Retinal pigment epithelial cell (primary cell): Measurements from ENCODE around the gene VIT.
A peak's percentile ranks its signal among the peaks of the same experiment; 100 is the strongest.

Source experiments
- DNase-seq: peaks from one replicate; pipeline ENCODE4 v3.0.0-alpha.2; 2010; ENCODE audit warnings: low read depth
- H3K4me3 ChIP-seq: 2 replicates; pipeline ENCODE4 v1.5.1; 2011; ENCODE audit warnings: mild to moderate bottlenecking, low read length, control low read depth, moderate library complexity
- CTCF ChIP-seq: conservative IDR thresholded peaks from 2 replicates; pipeline ENCODE4 v1.5.1; 2011; ENCODE audit warnings: low read depth, low read length, control low read depth, inconsistent platforms

Gene VIT

DNA sequence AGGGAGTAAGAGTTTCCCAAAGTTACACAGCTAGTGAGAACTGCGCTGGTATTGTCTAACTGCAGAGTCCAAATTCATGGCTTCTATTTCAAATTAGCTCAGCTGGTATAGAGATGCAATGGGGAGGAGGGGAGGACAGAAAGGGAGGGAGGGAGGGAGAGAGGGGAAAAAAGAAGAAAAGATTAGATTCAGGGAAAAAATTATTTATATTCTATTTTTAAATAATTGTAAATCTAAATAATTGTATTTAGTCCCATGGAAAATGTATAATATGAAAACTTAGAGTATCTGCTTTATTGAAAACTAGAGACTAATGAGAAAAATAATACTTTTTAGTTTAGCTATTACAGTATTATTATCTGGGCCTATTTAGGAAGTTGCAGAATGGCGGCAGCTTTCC is 37.3 kb upstream of the VIT start:
- DNase-seq = no peak
- H3K4me3 ChIP-seq = no peak overlapping the region
- TF ChIP-seq CTCF = no peak

- no peak for DNase-seq
- H3K4me3 ChIP-seq = no peak overlapping the region
- no peak for TF ChIP-seq CTCF
Observed at GRCh38 chr2:36659872-36660312, 36.6 kb upstream of the VIT start.

DNA sequence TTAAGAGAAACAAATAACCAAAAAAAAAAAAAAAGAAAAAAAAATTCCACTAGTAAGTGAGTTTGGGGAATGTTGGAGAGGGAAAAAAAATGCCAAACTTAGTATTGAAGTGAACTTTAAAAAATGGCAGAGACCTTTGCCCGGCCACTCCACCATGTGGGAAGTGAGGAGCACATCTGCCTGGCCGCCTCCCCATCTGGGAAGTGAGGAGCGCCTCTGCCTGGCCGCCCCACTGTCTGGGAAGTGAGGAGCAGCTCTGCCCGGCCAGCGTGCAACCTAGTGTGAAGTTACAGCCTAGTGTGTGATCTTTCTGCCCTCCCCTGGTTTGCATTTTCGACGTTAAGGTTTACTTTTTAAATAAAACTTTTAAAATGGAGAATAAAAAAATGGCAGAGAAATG is 33.9 kb upstream of the VIT start:
- no peak for TF ChIP-seq CTCF

DNA sequence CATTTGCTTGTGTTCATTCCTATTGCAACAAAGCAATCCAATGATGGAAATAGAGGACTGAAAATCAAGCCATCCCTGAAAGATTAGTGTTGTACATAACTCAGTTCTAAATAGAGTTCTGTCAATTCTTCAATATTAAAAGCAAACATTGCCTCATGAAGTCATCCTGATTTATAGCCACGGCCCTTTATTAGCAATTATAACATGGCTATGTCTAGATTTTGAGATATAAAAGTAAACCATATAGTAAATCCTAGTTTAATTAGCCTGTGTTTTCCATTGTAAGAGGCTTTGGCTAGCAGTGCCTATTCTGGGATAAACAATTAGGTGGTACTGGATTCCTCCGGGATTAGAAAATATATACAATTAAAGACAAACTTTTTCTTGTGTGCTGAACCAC is 33.2 kb upstream of the VIT start:
- peak; percentile 61 for DNase-seq
- no peak overlapping the region for H3K4me3 ChIP-seq
- TF ChIP-seq CTCF = no peak

More for the DNA sequence above, 33.9 kb upstream of the VIT start:
- H3K4me3 ChIP-seq = no peak overlapping the region
- DNase-seq = no peak

DNA sequence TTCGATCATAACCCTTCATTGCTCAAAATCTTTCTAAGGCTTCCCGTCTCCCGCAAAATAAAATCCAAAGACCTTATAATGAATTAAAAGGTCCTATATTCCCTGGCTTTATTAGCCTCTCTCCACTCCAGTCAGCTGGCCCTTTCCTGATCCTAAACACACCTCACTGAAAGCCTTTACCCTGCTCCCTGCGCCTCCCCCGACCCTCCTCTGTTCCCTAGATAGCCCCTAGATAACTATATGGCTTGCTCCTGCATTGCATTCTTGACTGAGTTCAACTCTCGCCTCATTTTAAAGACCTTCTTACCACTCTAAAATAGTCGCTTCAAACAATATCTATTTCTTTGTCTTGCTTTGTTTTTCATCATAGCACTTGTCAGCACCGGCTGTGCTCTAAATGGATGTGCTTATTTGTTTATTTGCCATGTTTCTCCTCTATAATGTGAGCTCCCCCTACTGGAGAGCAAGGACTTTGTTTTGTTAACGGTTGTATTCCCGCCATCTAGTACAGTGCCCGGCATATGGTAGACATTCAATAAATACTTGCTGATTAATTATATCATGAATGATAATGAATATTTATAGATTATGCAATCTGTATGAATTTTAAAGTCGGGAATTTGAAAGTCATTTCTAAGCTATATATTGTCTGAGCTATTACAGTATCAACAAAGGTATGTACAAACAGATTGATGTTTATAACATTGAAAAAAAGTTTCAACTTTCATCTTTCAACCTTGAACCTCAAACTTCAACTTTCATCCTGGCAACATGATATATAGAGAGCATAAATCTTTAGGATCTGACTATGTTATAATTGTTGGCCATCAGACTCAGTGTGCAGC is 32.4 kb upstream of the VIT start:
- peak overlapping the region; percentile 8 for H3K4me3 ChIP-seq
- peak; percentile 78 for TF ChIP-seq CTCF
- DNase-seq = peak; percentile 57

DNA sequence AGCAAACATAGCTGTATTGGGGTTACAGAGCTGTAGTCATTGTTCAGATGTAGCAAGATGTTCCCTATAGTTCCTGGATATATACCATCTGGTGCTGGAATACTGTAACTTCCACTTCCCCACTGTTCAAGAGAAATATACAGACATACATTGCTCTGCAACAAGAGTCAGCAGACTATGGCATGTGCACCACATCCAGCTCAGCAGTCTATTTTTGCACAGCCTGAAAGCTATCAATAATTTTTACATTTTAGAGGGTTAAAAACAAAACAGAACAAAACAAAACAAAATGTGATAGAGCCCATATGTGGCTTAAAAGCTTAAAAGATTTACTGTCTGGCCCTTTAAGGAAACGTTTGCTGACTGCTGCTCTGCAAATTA is 31.8 kb upstream of the VIT start:
- H3K4me3 ChIP-seq = no peak overlapping the region
- no peak for DNase-seq
- TF ChIP-seq CTCF = no peak

- TF ChIP-seq CTCF = no peak
- DNase-seq = no peak
- no peak overlapping the region for H3K4me3 ChIP-seq
Observed at GRCh38 chr2:36667931-36668330, 28.6 kb upstream of the VIT start.
